GM18520 (cell line): ENCODE measurements around the gene A3GALT2.

Experiments used
- ATAC-seq: cut with Tn5 transposase; IDR thresholded peaks from one replicate; pipeline ENCODE4 v1.9.1; 2021; ENCODE audit not compliant: unreplicated experiment

Gene A3GALT2

GRCh38 chr1:33257207-33257771 is 63.6 kb downstream of the A3GALT2 start:
- ATAC-seq = no peak
